K562 (cell line): Measurements from ENCODE around the gene ACAP2. TPM values are rescaled to one million over a fixed set of nuclear protein-coding genes. Genes with fewer than 3 reads are reported as not detected.

Experiments
- ARID1B ChIP-seq: fragments of 450-650 bp; IDR thresholded peaks from 2 replicates; pipeline ENCODE4 v1.6.1; 2016; ENCODE audit warnings: antibody characterized with exemption, mild to moderate bottlenecking, inconsistent platforms
- ATF7 ChIP-seq: fragments of 450-650 bp; IDR thresholded peaks from 2 replicates; pipeline ENCODE4 v1.7.1; 2014; ENCODE audit warnings: mild to moderate bottlenecking, moderate library complexity
- BCOR ChIP-seq: fragments of 450-650 bp; IDR thresholded peaks from 2 replicates; pipeline ENCODE4 v1.6.1; 2016
- CSDE1 ChIP-seq, 2 experiments: fragments of 450-650 bp; IDR thresholded peaks; 2 replicates each; pipeline ENCODE4 v1.6.1; 2016; ENCODE audit warnings: mild to moderate bottlenecking in 1 of 2
- ERF ChIP-seq: fragments of 450-650 bp; formaldehyde crosslinking; IDR thresholded peaks from 2 replicates; pipeline ENCODE4 v1.4.0; 2020; ENCODE audit warnings: mild to moderate bottlenecking, mixed read lengths
- JUND ChIP-seq, 2 experiments: IDR thresholded peaks; 2 replicates in 1 of 2; 3 replicates in 1 of 2; pipeline ENCODE4 v1.6.1; 2011; ENCODE audit warnings: borderline replicate concordance in 2 of 2, low read depth in 2 of 2, low read length in 2 of 2, improper control_type of control experiment in 1 of 2, missing biosample characterization in 1 of 2, missing genetic modification characterization in 1 of 2, missing genetic modification reagents in 1 of 2
- MIER1 ChIP-seq: fragments of 450-650 bp; IDR thresholded peaks from 2 replicates; pipeline ENCODE4 v1.6.1; 2016; ENCODE audit warnings: antibody characterized with exemption, mild to moderate bottlenecking, low read depth
- NFE2L1 ChIP-seq: fragments of 450-650 bp; IDR thresholded peaks from 2 replicates; pipeline ENCODE4 v1.6.1; 2016; ENCODE audit warnings: missing genetic modification characterization, low read depth, mild to moderate bottlenecking, missing compliant biosample characterization, moderate library complexity, borderline replicate concordance
- PRMT5 ChIP-seq: sonication (generic); formaldehyde crosslinking; IDR thresholded peaks from 2 replicates; pipeline ENCODE4 v1.5.0; 2020; ENCODE audit warnings: missing genetic modification reagents
- RBM14 ChIP-seq: fragments of 200-400 bp; formaldehyde crosslinking; IDR thresholded peaks from 2 replicates; pipeline ENCODE4 v1.6.1; 2018; ENCODE audit warnings: low read depth, mild to moderate bottlenecking, low read length, moderate library complexity, borderline replicate concordance; ENCODE audit not compliant: insufficient read depth
- RBM39 ChIP-seq: fragments of 200-400 bp; formaldehyde crosslinking; optimal IDR thresholded peaks from 2 replicates; pipeline ENCODE3; 2018; ENCODE audit warnings: low read depth, low read length
- SMAD4 ChIP-seq: fragments of 250-450 bp; sonication (Bioruptor Pico); conservative IDR thresholded peaks from 2 replicates; pipeline ENCODE4 v1.8.0; 2021; ENCODE audit warnings: inconsistent platforms, mild to moderate bottlenecking, moderate library complexity
- SNRNP70 ChIP-seq: fragments of 200-400 bp; formaldehyde crosslinking; optimal IDR thresholded peaks from 2 replicates; pipeline ENCODE3; 2017; ENCODE audit warnings: low read depth, low read length
- TAF7 ChIP-seq: fragments of 450-650 bp; IDR thresholded peaks from 2 replicates; pipeline ENCODE4 v1.6.1; 2016; ENCODE audit warnings: missing genetic modification characterization, missing compliant biosample characterization
- TOE1 ChIP-seq, 2 experiments: fragments of 450-650 bp in 1 of 2; sonication (generic) in 1 of 2; formaldehyde crosslinking in 1 of 2; IDR thresholded peaks; 2 replicates each; pipeline versions ENCODE4 v1.7.1 to v1.8.0; 2016 to 2022; ENCODE audit warnings: borderline replicate concordance in 2 of 2, mild to moderate bottlenecking in 2 of 2, antibody characterized with exemption in 1 of 2, inconsistent platforms in 1 of 2, low read depth in 1 of 2, missing genetic modification reagents in 1 of 2, moderate library complexity in 1 of 2
- ZFX ChIP-seq: sonication (generic); formaldehyde crosslinking; IDR thresholded peaks from 2 replicates; pipeline ENCODE4 v1.8.0; 2022; ENCODE audit warnings: mild to moderate bottlenecking, missing genetic modification reagents, moderate library complexity
- ZNF263 ChIP-seq: sonication (generic); formaldehyde crosslinking; IDR thresholded peaks from 2 replicates; pipeline ENCODE4 v1.8.0; 2022; ENCODE audit warnings: mild to moderate bottlenecking, missing genetic modification reagents, borderline replicate concordance
- ZNF644 ChIP-seq: fragments of 200-800 bp; sonication (Bioruptor generic); IDR thresholded peaks from 2 replicates; pipeline ENCODE4 v1.6.1; 2016; ENCODE audit warnings: low read depth, missing genetic modification characterization, missing compliant biosample characterization
- ZNF668 ChIP-seq: fragments of 250-450 bp; sonication (Bioruptor Pico); IDR thresholded peaks from 2 replicates; pipeline ENCODE4 v1.8.0; 2022; ENCODE audit warnings: mild to moderate bottlenecking, inconsistent platforms
- ZNF77 ChIP-seq: fragments of 250-450 bp; sonication (Bioruptor Pico); IDR thresholded peaks from 2 replicates; pipeline ENCODE4 v1.5.0; 2020
- ZNF780A ChIP-seq: fragments of 250-450 bp; sonication (Bioruptor Pico); IDR thresholded peaks from 2 replicates; pipeline ENCODE4 v1.5.0; 2021; ENCODE audit warnings: mild to moderate bottlenecking
- polyA plus RNA-seq, 8 experiments: library from polyadenylated mRNA; depleted of rRNA in 4 of 8; stranded (reverse) in 5 of 8; unstranded in 3 of 8; fragments of >200 nt; fragmentation: Nextera tagmentation in 2 of 8; fragmentation: Illumina TruSeq in 1 of 8; extraction: Ambion mirVana in 2 of 8; extraction: Trizol in 1 of 8; gene quantifications; 2 replicates each; pipeline versions ENCODE4 v1.2.1 to v1.2.3, GENCODE V29; 2011 to 2014; ENCODE audit warnings: inconsistent platforms in 1 of 8, missing spikeins in 1 of 8
- total RNA-seq, 7 experiments: library from RNA; depleted of rRNA in 6 of 7; stranded (reverse); fragments of >200 nt in 6 of 7; fragmentation: Illumina TruSeq in 2 of 7; extraction: Trizol in 2 of 7; gene quantifications; 2 replicates each; pipeline versions ENCODE4 v1.2.1 to v1.2.3, GENCODE V29; 2011 to 2021; ENCODE audit warnings: low replicate concordance in 1 of 7
- TF ChIP-seq, protein P1 (sequence below): IDR thresholded peaks from 2 replicates; pipeline ENCODE4 v1.6.1; 2011; ENCODE audit not compliant: insufficient read length; ENCODE audit errors: extremely low read depth
- TF ChIP-seq, protein P2 (sequence below): fragments of 250-450 bp; sonication (Bioruptor Pico); IDR thresholded peaks from 2 replicates; pipeline ENCODE4 v1.8.0; 2021; ENCODE audit warnings: moderate library complexity, mild to moderate bottlenecking, inconsistent platforms
- TF ChIP-seq, protein P3 (sequence below): sonication (generic); formaldehyde crosslinking; IDR thresholded peaks from 2 replicates; pipeline ENCODE4 v1.4.0; 2020; ENCODE audit warnings: mild to moderate bottlenecking, missing genetic modification reagents
- TF ChIP-seq, protein P4 (sequence below): fragments of 450-650 bp; IDR thresholded peaks from 2 replicates; pipeline ENCODE4 v1.6.1; 2016; ENCODE audit warnings: missing biosample characterization, missing genetic modification characterization

Gene ACAP2
- total and polyA plus RNA-seq, 9 of the 15 experiments (the other 6 are each of a cell fraction or from before 2014, with no cell fraction given): 10.6 to 52.7 (median 34.4) TPM

DNA sequence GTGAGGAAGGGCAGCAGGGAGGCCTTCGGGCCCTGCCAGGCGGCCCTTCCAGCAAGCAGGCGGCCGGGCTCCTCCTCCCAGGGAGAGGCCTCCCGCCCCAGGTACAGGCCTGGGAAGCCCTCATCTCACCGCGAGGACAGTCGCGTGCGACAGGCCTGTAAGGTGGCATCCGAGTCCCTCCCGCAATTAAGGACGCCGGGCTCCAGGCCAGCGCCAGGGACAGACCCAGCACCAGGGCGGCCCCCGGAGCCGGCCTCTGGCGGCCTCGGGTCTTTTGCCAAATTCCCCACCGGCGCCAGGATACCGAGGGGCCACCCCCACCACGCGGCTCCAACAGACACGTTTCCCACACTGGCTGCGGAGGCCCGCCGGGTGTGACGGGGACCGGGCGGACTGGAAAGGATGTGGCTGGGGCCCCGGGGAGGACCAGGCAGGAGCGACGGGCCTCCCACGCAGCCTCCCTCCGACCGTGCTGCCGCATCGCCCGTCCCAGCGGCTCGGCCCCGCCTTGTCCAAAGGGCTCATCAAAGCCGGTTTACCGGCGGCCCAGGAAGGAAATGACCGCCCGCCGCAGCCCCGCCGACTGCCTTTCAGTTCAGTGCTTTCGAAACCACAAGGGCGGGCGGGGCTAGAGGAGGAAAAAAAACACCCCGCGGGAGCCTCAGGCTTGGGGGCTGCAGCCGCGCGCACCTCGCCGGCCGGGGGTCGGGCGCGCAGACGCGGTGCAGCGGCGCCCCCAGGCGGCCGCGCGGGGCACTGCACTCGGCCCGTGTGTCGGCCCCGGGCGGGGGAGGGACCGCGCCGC lies 183.1 kb downstream of the ACAP2 start (continued):
- TF ChIP-seq, protein P1, sequence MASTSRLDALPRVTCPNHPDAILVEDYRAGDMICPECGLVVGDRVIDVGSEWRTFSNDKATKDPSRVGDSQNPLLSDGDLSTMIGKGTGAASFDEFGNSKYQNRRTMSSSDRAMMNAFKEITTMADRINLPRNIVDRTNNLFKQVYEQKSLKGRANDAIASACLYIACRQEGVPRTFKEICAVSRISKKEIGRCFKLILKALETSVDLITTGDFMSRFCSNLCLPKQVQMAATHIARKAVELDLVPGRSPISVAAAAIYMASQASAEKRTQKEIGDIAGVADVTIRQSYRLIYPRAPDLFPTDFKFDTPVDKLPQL: no peak
- TF ChIP-seq ZNF644 (no peak; the same call in 1 of the 2 replicates), SMAD4 (peak; percentile 87), ZNF668 (CRISPR knock-in tag) (no peak), CSDE1 (IDR thresholded peaks at IDR 0.05) (no peak), ATF7 (peak; percentile 68; the same call in 1 of the 2 replicates), ZNF780A (CRISPR knock-in tag) (no peak), TAF7 (tag) (no peak), RBM39 (no peak), NFE2L1 (tag) (no peak), ERF (CRISPR knock-in tag) (peak; percentile 69; the same call in 1 of the 2 replicates), MIER1 (no peak), PRMT5 (no peak), ZNF77 (CRISPR knock-in tag) (no peak), RBM14 (0 out of 2 replicates have a peak, but pooled peaks have one; percentile 17), BCOR (0 out of 2 replicates have a peak, but pooled peaks have one; percentile 45), JUND (IDR thresholded peaks at IDR 0.05; ENCODE audit: borderline replicate concordance, low read depth, low read length) (no peak), JUND (tag; IDR thresholded peaks at IDR 0.05; ENCODE audit: borderline replicate concordance, low read depth, low read length) (no peak), ARID1B (peak; percentile 33), ZFX (CRISPR knock-in tag) (peak; percentile 99), SNRNP70 (no peak), TOE1 (IDR thresholded peaks at IDR 0.05; ENCODE audit: borderline replicate concordance) (no peak), TOE1 (CRISPR knock-in tag; IDR thresholded peaks at IDR 0.05; ENCODE audit: borderline replicate concordance, low read depth) (no peak), ZNF263 (CRISPR knock-in tag) (peak; percentile 80)
- TF ChIP-seq, protein P2, sequence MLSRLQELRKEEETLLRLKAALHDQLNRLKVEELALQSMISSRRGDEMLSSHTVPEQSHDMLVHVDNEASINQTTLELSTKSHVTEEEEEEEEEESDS (CRISPR knock-in tag): no peak
- TF ChIP-seq, protein P3, sequence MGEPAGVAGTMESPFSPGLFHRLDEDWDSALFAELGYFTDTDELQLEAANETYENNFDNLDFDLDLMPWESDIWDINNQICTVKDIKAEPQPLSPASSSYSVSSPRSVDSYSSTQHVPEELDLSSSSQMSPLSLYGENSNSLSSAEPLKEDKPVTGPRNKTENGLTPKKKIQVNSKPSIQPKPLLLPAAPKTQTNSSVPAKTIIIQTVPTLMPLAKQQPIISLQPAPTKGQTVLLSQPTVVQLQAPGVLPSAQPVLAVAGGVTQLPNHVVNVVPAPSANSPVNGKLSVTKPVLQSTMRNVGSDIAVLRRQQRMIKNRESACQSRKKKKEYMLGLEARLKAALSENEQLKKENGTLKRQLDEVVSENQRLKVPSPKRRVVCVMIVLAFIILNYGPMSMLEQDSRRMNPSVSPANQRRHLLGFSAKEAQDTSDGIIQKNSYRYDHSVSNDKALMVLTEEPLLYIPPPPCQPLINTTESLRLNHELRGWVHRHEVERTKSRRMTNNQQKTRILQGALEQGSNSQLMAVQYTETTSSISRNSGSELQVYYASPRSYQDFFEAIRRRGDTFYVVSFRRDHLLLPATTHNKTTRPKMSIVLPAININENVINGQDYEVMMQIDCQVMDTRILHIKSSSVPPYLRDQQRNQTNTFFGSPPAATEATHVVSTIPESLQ (CRISPR knock-in tag): peak; percentile 47; the same call in 1 of the 2 replicates
- TF ChIP-seq, protein P4, sequence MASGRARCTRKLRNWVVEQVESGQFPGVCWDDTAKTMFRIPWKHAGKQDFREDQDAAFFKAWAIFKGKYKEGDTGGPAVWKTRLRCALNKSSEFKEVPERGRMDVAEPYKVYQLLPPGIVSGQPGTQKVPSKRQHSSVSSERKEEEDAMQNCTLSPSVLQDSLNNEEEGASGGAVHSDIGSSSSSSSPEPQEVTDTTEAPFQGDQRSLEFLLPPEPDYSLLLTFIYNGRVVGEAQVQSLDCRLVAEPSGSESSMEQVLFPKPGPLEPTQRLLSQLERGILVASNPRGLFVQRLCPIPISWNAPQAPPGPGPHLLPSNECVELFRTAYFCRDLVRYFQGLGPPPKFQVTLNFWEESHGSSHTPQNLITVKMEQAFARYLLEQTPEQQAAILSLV (tag): no peak
